Peyer's patch (tissue), 4 donors: ENCODE measurements around the gene MEIS1. TPM values are rescaled to one million over a fixed set of nuclear protein-coding genes. Genes with fewer than 3 reads are reported as not detected.

Experiments
- DNase-seq, 3 donors: peaks; one replicate each; pipeline ENCODE4 v3.0.0-alpha.2; 2017 to 2019
- H3K27ac ChIP-seq, 4 donors: fragments of 200-600 bp; sonication (generic); one replicate each; pipeline ENCODE4 v1.5.1; 2016 to 2019
- H3K27me3 ChIP-seq, 2 donors: fragments of 200-600 bp; sonication (generic); one replicate each; pipeline ENCODE4 v1.5.1; 2019
- H3K36me3 ChIP-seq, 3 donors: fragments of 200-600 bp; sonication (generic); one replicate each; pipeline ENCODE4 v1.5.1; 2016 to 2019
- H3K4me1 ChIP-seq, 4 donors: fragments of 200-600 bp; sonication (generic); one replicate each; pipeline ENCODE4 v1.5.1; 2016 to 2019
- H3K4me3 ChIP-seq, 4 donors: fragments of 200-600 bp; sonication (generic); 1 replicate in 3 of 4; 2 replicates in 1 of 4; pipeline ENCODE4 v1.5.1; 2016 to 2019; ENCODE audit warnings: mild to moderate bottlenecking in 1 of 4
- H3K9me3 ChIP-seq, 4 donors: fragments of 200-600 bp; sonication (generic); one replicate each; pipeline ENCODE4 v1.5.1; 2016 to 2019; ENCODE audit warnings: mild to moderate bottlenecking in 1 of 4
- CTCF ChIP-seq, 6 experiments: fragments of 450-650 bp in 4 of 6; fragments of 200-600 bp in 2 of 6; sonication (generic) in 1 of 6; IDR thresholded peaks; one replicate each; pipeline ENCODE4 v1.5.1; 2017 to 2019; ENCODE audit warnings: antibody characterized with exemption in 6 of 6, mild to moderate bottlenecking in 3 of 6, moderate library complexity in 1 of 6
- POLR2A ChIP-seq, 2 donors: fragments of 450-650 bp; IDR thresholded peaks; one replicate each; pipeline ENCODE4 v1.5.1; 2017; ENCODE audit warnings: antibody characterized with exemption in 2 of 2, mild to moderate bottlenecking in 2 of 2, moderate library complexity in 2 of 2
- total RNA-seq, 4 donors: library from RNA; depleted of rRNA; stranded (reverse); fragments of >200 nt; gene quantifications; one replicate each; pipeline ENCODE4 v1.1.0, GENCODE V29; 2016

Gene MEIS1
- total RNA-seq, 4 donors from 2014 or later, result 7.2 to 64.4 (median 16.3) TPM

DNA sequence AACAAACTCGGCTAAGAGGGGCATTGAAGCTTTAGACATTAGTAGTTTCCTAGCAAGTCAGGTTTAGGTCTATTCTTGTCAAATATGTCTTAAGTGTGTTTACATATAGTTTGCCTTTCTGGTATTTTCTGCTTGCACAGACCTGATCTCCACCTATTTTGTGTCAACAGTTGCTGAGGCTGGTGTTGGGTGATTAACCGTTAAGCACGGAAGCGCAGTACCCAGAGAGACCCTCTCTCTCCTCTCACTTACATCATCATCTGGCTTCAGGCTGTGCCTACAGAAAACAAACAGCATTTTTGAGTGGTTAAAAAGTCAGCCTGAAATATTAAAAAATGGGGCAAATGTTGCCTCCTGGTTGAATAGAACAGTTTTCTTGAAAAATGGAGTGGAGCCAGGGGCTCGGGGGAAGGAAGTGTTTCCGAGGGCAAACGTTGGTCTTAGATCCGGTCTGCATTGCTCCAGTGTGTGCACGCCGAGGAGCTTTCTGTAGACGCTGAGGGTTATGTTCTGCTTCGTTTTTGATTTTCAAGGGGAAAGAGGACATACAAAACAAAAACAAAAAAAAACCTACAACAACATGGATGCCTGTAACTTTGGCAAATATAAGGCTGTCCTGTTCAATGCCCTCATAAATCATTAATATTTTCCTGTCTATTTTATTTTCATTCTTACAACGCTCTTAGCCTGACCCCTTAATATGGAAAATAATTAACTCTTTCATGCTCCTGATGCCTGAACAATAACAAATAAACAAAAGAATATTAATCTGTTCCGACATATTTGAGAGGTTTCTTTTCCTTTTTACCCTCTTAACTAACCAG, 120.8 kb downstream of the MEIS1 start:
- no peak for DNase-seq
- no peaks in the 10 kb centered on the region for H3K36me3 ChIP-seq
- no peaks in the 10 kb centered on the region for H3K27me3 ChIP-seq
- TF ChIP-seq POLR2A (IDR thresholded peaks at IDR 0.05) (no peak), CTCF (IDR thresholded peaks at IDR 0.05) (no peak)
- H3K4me1 ChIP-seq, result peaks cover 0 to 3% (median 0%) of the 10 kb centered on the region in 4 donors
- no peaks in the 10 kb centered on the region for H3K9me3 ChIP-seq
- peak overlapping the region in 1 of 4 donors; percentile 14 for H3K27ac ChIP-seq
- no peak overlapping the region for H3K4me3 ChIP-seq

GRCh38 chr2:66559672-66560071, 124.7 kb downstream of the MEIS1 start:
- no peak for TF ChIP-seq CTCF (IDR thresholded peaks at IDR 0.05)
- no peak for TF ChIP-seq POLR2A (IDR thresholded peaks at IDR 0.05)
- no peak for DNase-seq
- no peak overlapping the region for H3K27ac ChIP-seq
- no peaks in the 10 kb centered on the region for H3K9me3 ChIP-seq
- H3K36me3 ChIP-seq, result no peaks in the 10 kb centered on the region
- no peak overlapping the region for H3K4me3 ChIP-seq
- no peaks in the 10 kb centered on the region for H3K27me3 ChIP-seq
- no peaks in the 10 kb centered on the region for H3K4me1 ChIP-seq

- H3K4me3 ChIP-seq, result no peak overlapping the region
- no peaks in the 10 kb centered on the region for H3K9me3 ChIP-seq
- no peak for DNase-seq
- no peaks in the 10 kb centered on the region for H3K4me1 ChIP-seq
- H3K27ac ChIP-seq, result no peak overlapping the region
- no peak for TF ChIP-seq POLR2A (IDR thresholded peaks at IDR 0.05)
- no peak for TF ChIP-seq CTCF (IDR thresholded peaks at IDR 0.05)
- no peaks in the 10 kb centered on the region for H3K27me3 ChIP-seq
- H3K36me3 ChIP-seq, result no peaks in the 10 kb centered on the region
Observed at GRCh38 chr2:66560683-66561082, 125.8 kb downstream of the MEIS1 start.

DNA sequence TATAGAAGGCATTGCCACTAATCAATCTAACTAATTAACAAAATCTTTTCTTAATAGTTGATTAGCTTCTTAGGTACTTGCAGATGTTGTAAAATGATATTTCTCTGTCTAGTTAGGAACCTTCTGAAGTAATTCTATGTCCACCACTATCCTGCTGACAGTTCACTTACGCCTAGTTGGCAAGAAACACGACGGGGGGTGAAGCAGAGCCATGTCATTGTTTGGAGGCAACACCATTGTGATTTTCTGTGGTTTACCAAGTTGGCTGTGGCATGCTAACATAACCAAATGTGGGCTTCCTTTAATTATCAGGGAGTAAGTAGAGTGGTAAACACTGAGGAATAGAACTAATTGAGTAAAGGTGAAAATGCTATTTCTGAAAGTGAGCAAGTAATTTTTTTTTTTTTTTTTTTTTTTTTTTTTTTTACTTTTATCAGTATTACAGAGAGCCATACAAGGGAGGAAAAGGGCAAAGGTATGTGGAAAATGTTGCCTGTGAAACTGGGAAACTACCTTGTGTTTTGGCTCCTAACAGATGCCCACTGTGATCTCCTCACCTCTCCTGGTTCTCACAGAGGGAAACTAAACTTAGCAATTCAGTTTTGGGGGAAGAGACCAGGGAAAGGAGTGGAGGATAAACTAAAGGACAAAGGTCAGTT, 126.8 kb downstream of the MEIS1 start:
- Histone ChIP-seq H3K36me3 (no peaks in the 10 kb centered on the region), H3K27me3 (no peaks in the 10 kb centered on the region), H3K9me3 (no peaks in the 10 kb centered on the region), H3K4me1 (no peaks in the 10 kb centered on the region), H3K4me3 (no peak overlapping the region), H3K27ac (no peak overlapping the region)
- DNase-seq, result no peak
- TF ChIP-seq CTCF (IDR thresholded peaks at IDR 0.05), result no peak
- no peak for TF ChIP-seq POLR2A (IDR thresholded peaks at IDR 0.05)

GRCh38 chr2:66562304-66562685, 127.4 kb downstream of the MEIS1 start:
- TF ChIP-seq POLR2A (IDR thresholded peaks at IDR 0.05) (no peak), CTCF (IDR thresholded peaks at IDR 0.05) (no peak)
- no peaks in the 10 kb centered on the region for H3K4me1 ChIP-seq
- H3K4me3 ChIP-seq, result no peak overlapping the region
- H3K36me3 ChIP-seq, result no peaks in the 10 kb centered on the region
- H3K9me3 ChIP-seq, result no peaks in the 10 kb centered on the region
- H3K27ac ChIP-seq, result peak overlapping the region in 1 of 4 donors; percentile 6
- DNase-seq, result no peak
- H3K27me3 ChIP-seq, result no peaks in the 10 kb centered on the region
